Measurements from ENCODE around the gene FAM156B.
"Not testable (repeated sequence)": the region's sequence is repeated elsewhere in the genome, so short reads cannot be mapped to it uniquely, and the experiment has no call there.

Gene FAM156B

DNA sequence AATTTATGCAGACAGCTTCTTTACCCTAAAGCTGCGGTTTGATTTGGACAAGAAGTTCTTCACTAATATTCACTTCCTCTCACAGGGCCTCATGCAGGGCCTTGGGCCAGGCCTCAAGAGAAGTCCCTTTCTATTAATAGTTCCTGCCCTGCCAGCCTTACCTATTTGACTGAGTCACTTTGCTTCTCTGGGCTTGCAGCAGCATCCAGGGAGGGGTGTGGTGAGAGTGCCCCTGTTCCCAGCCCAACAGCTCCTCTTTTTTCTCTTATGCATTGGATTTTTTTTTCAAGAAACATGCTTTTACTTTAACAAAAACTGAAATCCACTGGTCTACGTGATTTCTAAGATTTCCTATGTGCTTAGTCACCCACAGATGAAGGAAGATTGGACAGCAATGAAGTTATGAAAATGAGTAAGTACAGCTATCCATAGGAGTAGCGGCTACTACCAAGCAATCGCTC lies 26.7 kb downstream of the FAM156B start:
- DNase-seq: no peak

GRCh38 chrX:52930214-52930613 lies 33.1 kb downstream of the FAM156B start:
- DNase-seq: not testable (repeated sequence)

- no peak for DNase-seq
These were observed 36.1 kb downstream of the FAM156B start for GRCh38 chrX:52933213-52933612.

DNA sequence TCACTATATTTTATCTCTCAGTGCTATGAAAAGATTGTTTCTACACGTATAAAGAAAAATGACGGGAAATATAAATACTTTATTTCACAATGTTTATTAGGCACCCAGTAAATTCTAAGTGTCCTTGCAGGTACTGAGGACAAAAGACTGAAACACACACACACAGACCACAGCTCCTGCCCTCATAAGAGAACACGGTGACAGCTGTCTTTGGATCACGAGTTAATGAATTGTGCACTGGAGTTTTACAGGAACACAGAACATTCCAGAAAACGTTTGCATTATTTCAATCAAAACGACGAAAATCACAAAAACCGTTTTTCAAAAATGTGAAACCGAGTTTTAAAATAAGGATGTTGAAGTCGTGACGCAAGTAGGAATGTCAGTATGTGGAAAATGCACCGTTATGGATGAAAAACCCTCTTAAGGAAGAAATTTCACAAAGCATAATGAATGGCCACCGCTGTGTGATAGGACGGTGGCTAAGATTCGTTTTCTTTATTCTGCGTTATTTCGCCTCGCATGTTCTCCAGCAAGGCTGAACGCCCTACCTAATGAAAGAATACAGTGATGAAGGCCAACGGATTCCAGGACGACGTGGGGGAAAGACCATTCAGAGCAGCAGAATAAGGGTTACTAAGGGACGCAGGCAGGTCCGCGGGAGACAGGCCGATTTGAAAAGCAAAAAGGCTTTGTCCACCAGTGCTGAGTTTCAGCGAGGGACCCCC lies 37.0 kb downstream of the FAM156B start:
- DNase-seq: peak in 2 of 58 donors; percentile 48 to 54

- DNase-seq: peak; percentile 51 to 99 (median 88)
These were observed 37.8 kb downstream of the FAM156B start for GRCh38 chrX:52934704-52935469.

- not testable (repeated sequence) for DNase-seq
These were observed 38.3 kb downstream of the FAM156B start for GRCh38 chrX:52935470-52935784.

- DNase-seq: not testable (repeated sequence)
These were observed 43.6 kb downstream of the FAM156B start for GRCh38 chrX:52940704-52941103.

DNA sequence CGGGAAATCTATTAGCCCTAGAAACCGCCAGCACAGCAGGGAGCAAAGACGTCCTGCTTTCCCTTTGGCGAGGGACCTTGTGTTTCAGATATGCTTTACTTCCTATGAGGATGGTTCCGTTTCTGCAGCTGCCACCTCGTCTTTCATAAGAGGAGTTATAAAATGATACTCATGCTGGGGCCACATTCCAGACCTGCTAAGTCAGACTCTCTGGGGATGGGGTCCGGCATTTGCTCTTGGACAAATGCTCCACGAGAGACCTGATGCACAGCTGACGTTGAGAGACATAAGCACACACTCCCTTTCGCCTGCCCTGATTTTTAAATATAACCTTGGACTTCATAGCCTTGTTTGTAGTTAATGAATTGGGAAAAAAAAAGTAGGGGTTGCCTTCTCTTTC lies 44.6 kb downstream of the FAM156B start:
- DNase-seq: not testable (repeated sequence)

GRCh38 chrX:52945838-52946494 lies 48.8 kb downstream of the FAM156B start:
- not testable (repeated sequence) for DNase-seq

DNA sequence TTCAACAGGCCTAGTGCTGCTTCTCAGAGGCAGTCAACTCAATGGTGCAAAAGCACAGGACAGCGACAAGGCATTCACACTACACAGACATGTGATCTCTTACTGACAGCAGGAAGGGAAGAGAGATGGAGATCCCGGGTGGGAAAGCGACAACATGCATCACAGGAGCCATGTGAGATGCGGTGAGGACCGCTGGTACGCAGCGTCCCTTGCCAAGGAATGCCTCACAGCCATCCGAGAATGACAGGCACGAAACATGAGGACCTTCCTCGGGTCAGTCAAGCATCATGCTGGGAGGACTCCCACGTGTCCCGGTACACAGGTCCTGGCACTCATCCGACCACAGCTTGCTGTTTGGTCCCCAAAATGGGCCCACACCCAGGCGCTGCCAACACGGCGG lies 50.4 kb downstream of the FAM156B start:
- not testable (repeated sequence) for DNase-seq

DNA sequence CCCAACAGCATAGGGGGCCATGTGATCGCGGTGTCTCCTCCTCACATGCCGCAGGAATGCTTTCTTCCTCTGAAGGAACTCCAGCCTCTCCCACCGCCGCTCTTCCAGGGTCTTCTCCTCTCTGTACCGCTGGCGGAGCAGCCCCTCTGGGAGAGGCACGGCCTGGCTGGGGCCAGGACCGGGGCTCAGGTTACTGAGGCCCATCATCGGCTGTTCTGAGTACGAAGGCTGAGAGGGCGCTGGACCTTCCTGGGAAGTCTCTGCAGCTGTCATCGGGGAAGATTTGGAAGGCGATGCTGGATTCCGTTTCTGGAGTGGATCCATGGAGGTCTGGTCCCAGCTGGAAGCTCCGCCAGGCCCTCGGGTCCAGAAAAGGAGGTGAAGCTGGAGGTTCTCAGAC lies 51.1 kb downstream of the FAM156B start:
- DNase-seq: not testable (repeated sequence)

DNA sequence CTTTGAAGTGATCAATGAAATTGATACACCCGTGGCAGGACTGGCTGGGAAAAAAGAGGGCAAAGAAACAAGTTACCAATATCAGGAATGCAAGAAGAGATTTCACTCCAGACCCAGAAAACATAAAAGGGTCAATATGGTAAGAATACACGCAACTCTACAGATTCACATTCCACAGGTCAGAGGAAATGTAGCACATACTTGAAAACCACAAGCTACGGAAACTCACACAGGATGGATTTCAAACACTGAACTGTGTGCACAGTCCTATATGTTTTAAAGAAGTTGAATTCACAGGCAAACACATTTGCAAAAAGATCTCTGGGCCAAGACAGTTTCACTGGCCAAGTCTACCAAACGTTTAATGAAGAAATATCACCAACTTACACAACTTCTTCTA lies 52.2 kb downstream of the FAM156B start:
- not testable (repeated sequence) for DNase-seq

- DNase-seq: not testable (repeated sequence)
These were observed 52.8 kb downstream of the FAM156B start for GRCh38 chrX:52949884-52950283.

Measured in anterior cingulate cortex (tissue), 58 donors.